ENCODE data around the gene GGCX. TPM values are rescaled to one million over a fixed set of nuclear protein-coding genes. Genes with fewer than 3 reads are reported as not detected.

The GGCX gene
- polyA plus RNA-seq, 5 donors = 28.9 to 43.5 (median 35.2) TPM

Other genes starting within 250 kb of the GGCX start
- gene TGOLN2, start 233.5 kb downstream of the GGCX start, polyA plus RNA-seq (ENCODE audit: insufficient read depth in 1 of 5, insufficient read length in 5 of 5, low replicate concordance in 1 of 5) = 100 to 1,000 TPM in 2 of 5 donors, 10 to 100 TPM in 3; 77.4 to 106 (median 94.1) TPM
- gene RETSAT, start 207.0 kb downstream of the GGCX start, polyA plus RNA-seq (ENCODE audit: insufficient read depth in 1 of 5, insufficient read length in 5 of 5, low replicate concordance in 1 of 5) = 10 to 100 TPM; 25.3 to 29.3 (median 27.0) TPM
- gene ELMOD3, start 206.7 kb downstream of the GGCX start, polyA plus RNA-seq (ENCODE audit: insufficient read depth in 1 of 5, insufficient read length in 5 of 5, low replicate concordance in 1 of 5) = 10 to 100 TPM; 30.3 to 39.1 (median 33.3) TPM
- 10 to 100 TPM; 42.5 to 59.9 (median 52.0) TPM for gene CAPG, start 151.1 kb downstream of the GGCX start, polyA plus RNA-seq (ENCODE audit: insufficient read depth in 1 of 5, insufficient read length in 5 of 5, low replicate concordance in 1 of 5)
- 1 to 10 TPM in 1 of 5 donors, under 1 TPM in 4; 0.67 to 1.7 (median 0.85) TPM for gene SH2D6, start 142.8 kb downstream of the GGCX start, polyA plus RNA-seq (ENCODE audit: insufficient read depth in 1 of 5, insufficient read length in 5 of 5, low replicate concordance in 1 of 5)
- 100 to 1,000 TPM; 274 to 398 (median 339) TPM for gene MAT2A, start 22.3 kb downstream of the GGCX start, polyA plus RNA-seq (ENCODE audit: insufficient read depth in 1 of 5, insufficient read length in 5 of 5, low replicate concordance in 1 of 5)
- gene VAMP8, start 16.1 kb upstream of the GGCX start, polyA plus RNA-seq (ENCODE audit: insufficient read depth in 1 of 5, insufficient read length in 5 of 5, low replicate concordance in 1 of 5) = 10 to 100 TPM; 54.6 to 78.1 (median 68.1) TPM
- gene VAMP5, start 22.9 kb upstream of the GGCX start, polyA plus RNA-seq (ENCODE audit: insufficient read depth in 1 of 5, insufficient read length in 5 of 5, low replicate concordance in 1 of 5) = 10 to 100 TPM; 42.6 to 75.2 (median 57.3) TPM
- gene RNF181, start 34.3 kb upstream of the GGCX start, polyA plus RNA-seq (ENCODE audit: insufficient read depth in 1 of 5, insufficient read length in 5 of 5, low replicate concordance in 1 of 5) = 100 to 1,000 TPM in 4 of 5 donors, 10 to 100 TPM in 1; 99.7 to 114 (median 110) TPM
- gene TMEM150A, start 41.2 kb upstream of the GGCX start, polyA plus RNA-seq (ENCODE audit: insufficient read depth in 1 of 5, insufficient read length in 5 of 5, low replicate concordance in 1 of 5) = 10 to 100 TPM in 4 of 5 donors, 1 to 10 TPM in 1; 9.9 to 16.9 (median 13.8) TPM
- gene C2orf68, start 50.6 kb upstream of the GGCX start, polyA plus RNA-seq (ENCODE audit: insufficient read depth in 1 of 5, insufficient read length in 5 of 5, low replicate concordance in 1 of 5) = 10 to 100 TPM; 64.7 to 84.1 (median 78.8) TPM
- 10 to 100 TPM; 59.2 to 72.8 (median 63.3) TPM for gene USP39, start 54.7 kb upstream of the GGCX start, polyA plus RNA-seq (ENCODE audit: insufficient read depth in 1 of 5, insufficient read length in 5 of 5, low replicate concordance in 1 of 5)
- 100 to 1,000 TPM; 199 to 677 (median 404) TPM for gene SFTPB, start 106.7 kb upstream of the GGCX start, polyA plus RNA-seq (ENCODE audit: insufficient read depth in 1 of 5, insufficient read length in 5 of 5, low replicate concordance in 1 of 5)
- 1 to 10 TPM; 1.7 to 6.2 (median 2.2) TPM for gene GNLY, start 132.9 kb upstream of the GGCX start, polyA plus RNA-seq (ENCODE audit: insufficient read depth in 1 of 5, insufficient read length in 5 of 5, low replicate concordance in 1 of 5)
- 10 to 100 TPM; 25.6 to 38.9 (median 37.3) TPM for gene ATOH8, start 192.5 kb upstream of the GGCX start, polyA plus RNA-seq (ENCODE audit: insufficient read depth in 1 of 5, insufficient read length in 5 of 5, low replicate concordance in 1 of 5)